GM19351 (cell line): ENCODE data around the gene ARID5B.
A peak's percentile ranks its signal among the peaks of the same experiment; 100 is the strongest.

Source experiments
- ATAC-seq: cut with Tn5 transposase; IDR thresholded peaks from one replicate; pipeline ENCODE4 v1.9.1; 2021; ENCODE audit warnings: mild to moderate bottlenecking, moderate library complexity; ENCODE audit not compliant: unreplicated experiment

ARID5B gene

GRCh38 chr10:61931620-61932332 lies 30.3 kb downstream of the ARID5B start:
- no peak for ATAC-seq

- no peak for ATAC-seq
These were observed 32.5 kb downstream of the ARID5B start for GRCh38 chr10:61933859-61934555.

GRCh38 chr10:61935077-61935476 lies 33.6 kb downstream of the ARID5B start:
- no peak for ATAC-seq

- no peak for ATAC-seq
These were observed 35.3 kb downstream of the ARID5B start for GRCh38 chr10:61936770-61937169.

- no peak for ATAC-seq
These were observed 36.3 kb downstream of the ARID5B start for GRCh38 chr10:61937631-61938351.

GRCh38 chr10:61939902-61940301 lies 38.4 kb downstream of the ARID5B start:
- ATAC-seq = no peak

GRCh38 chr10:61941202-61941681 lies 39.7 kb downstream of the ARID5B start:
- ATAC-seq = no peak

GRCh38 chr10:61942604-61943461 lies 41.3 kb downstream of the ARID5B start:
- ATAC-seq = no peak

GRCh38 chr10:61943674-61944378 lies 42.3 kb downstream of the ARID5B start:
- ATAC-seq = peak; percentile 48

GRCh38 chr10:61944410-61945147 lies 43.1 kb downstream of the ARID5B start:
- ATAC-seq = no peak

- no peak for ATAC-seq
These were observed 48.2 kb downstream of the ARID5B start for GRCh38 chr10:61949687-61950086.

GRCh38 chr10:61950449-61951143 lies 49.1 kb downstream of the ARID5B start:
- ATAC-seq = no peak

GRCh38 chr10:61951144-61951483 lies 49.6 kb downstream of the ARID5B start:
- no peak for ATAC-seq

- no peak for ATAC-seq
These were observed 50.7 kb downstream of the ARID5B start for GRCh38 chr10:61952028-61952674.

- no peak for ATAC-seq
These were observed 51.7 kb downstream of the ARID5B start for GRCh38 chr10:61953183-61953582.

GRCh38 chr10:61957806-61958205 lies 56.3 kb downstream of the ARID5B start:
- no peak for ATAC-seq

- ATAC-seq = no peak
These were observed 56.8 kb downstream of the ARID5B start for GRCh38 chr10:61958311-61958710.

- no peak for ATAC-seq
These were observed 57.3 kb downstream of the ARID5B start for GRCh38 chr10:61958805-61959204.
